Measurements from ENCODE around the gene PPP2R2C. TPM values are rescaled to one million over a fixed set of nuclear protein-coding genes. Genes with fewer than 3 reads are reported as not detected.

PPP2R2C gene
- total and polyA plus RNA-seq, 2 experiments from 2014 or later, result 1.3 to 9.2 TPM

DNA sequence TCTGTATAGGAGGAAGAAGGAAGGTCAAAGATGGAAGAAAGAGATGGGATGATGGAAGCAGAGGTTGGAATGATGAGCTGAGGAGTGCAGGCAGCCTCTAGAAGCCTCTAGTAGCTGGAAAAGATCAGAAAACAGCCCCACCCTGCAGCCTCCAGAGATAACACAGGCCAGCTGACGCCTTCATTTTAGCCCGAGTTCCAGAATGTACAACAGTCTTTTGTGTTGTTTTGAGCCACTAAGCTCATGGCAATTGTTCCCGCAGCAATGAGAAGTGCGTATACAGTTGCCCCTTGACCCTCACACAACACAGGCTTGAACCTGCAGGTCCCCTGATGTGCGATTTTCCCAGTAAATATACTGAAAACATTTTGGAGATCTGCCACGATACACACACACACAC, 130.7 kb downstream of the PPP2R2C start:
- H3K4me1 Mint-ChIP-seq, result peaks cover 36% of the 10 kb centered on the region
- no peaks in the 10 kb centered on the region for H3K79me2 ChIP-seq (replicated peaks; ENCODE audit: insufficient read depth)
- no peaks in the 10 kb centered on the region for H3K27me3 ChIP-seq (ENCODE audit: insufficient read depth)
- no peaks in the 10 kb centered on the region for H4K20me1 ChIP-seq (replicated peaks; ENCODE audit: insufficient read depth)
- no peak overlapping the region for H3K27ac Mint-ChIP-seq
- peaks cover 12% of the 10 kb centered on the region; the same call in 1 of the 2 replicates for H3K4me1 ChIP-seq (ENCODE audit: insufficient read depth)
- ATAC-seq (no peak), DNase-seq (ENCODE audit: low spot score) (no peak)
- H2AFZ ChIP-seq, result no peak overlapping the region
- TF ChIP-seq, protein P1, sequence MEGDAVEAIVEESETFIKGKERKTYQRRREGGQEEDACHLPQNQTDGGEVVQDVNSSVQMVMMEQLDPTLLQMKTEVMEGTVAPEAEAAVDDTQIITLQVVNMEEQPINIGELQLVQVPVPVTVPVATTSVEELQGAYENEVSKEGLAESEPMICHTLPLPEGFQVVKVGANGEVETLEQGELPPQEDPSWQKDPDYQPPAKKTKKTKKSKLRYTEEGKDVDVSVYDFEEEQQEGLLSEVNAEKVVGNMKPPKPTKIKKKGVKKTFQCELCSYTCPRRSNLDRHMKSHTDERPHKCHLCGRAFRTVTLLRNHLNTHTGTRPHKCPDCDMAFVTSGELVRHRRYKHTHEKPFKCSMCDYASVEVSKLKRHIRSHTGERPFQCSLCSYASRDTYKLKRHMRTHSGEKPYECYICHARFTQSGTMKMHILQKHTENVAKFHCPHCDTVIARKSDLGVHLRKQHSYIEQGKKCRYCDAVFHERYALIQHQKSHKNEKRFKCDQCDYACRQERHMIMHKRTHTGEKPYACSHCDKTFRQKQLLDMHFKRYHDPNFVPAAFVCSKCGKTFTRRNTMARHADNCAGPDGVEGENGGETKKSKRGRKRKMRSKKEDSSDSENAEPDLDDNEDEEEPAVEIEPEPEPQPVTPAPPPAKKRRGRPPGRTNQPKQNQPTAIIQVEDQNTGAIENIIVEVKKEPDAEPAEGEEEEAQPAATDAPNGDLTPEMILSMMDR (conservative IDR thresholded peaks at IDR 0.05; ENCODE audit: low read depth in 2 of 2), result no peak
- TF ChIP-seq NANOG (IDR thresholded peaks at IDR 0.05; ENCODE audit: borderline replicate concordance) (no peak), STAT1 (IDR thresholded peaks at IDR 0.05; ENCODE audit: unreplicated experiment) (no peak)
- TF ChIP-seq, protein P2, sequence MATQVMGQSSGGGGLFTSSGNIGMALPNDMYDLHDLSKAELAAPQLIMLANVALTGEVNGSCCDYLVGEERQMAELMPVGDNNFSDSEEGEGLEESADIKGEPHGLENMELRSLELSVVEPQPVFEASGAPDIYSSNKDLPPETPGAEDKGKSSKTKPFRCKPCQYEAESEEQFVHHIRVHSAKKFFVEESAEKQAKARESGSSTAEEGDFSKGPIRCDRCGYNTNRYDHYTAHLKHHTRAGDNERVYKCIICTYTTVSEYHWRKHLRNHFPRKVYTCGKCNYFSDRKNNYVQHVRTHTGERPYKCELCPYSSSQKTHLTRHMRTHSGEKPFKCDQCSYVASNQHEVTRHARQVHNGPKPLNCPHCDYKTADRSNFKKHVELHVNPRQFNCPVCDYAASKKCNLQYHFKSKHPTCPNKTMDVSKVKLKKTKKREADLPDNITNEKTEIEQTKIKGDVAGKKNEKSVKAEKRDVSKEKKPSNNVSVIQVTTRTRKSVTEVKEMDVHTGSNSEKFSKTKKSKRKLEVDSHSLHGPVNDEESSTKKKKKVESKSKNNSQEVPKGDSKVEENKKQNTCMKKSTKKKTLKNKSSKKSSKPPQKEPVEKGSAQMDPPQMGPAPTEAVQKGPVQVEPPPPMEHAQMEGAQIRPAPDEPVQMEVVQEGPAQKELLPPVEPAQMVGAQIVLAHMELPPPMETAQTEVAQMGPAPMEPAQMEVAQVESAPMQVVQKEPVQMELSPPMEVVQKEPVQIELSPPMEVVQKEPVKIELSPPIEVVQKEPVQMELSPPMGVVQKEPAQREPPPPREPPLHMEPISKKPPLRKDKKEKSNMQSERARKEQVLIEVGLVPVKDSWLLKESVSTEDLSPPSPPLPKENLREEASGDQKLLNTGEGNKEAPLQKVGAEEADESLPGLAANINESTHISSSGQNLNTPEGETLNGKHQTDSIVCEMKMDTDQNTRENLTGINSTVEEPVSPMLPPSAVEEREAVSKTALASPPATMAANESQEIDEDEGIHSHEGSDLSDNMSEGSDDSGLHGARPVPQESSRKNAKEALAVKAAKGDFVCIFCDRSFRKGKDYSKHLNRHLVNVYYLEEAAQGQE (IDR thresholded peaks at IDR 0.05; ENCODE audit: unreplicated experiment), result no peak
- TF ChIP-seq, protein P3, sequence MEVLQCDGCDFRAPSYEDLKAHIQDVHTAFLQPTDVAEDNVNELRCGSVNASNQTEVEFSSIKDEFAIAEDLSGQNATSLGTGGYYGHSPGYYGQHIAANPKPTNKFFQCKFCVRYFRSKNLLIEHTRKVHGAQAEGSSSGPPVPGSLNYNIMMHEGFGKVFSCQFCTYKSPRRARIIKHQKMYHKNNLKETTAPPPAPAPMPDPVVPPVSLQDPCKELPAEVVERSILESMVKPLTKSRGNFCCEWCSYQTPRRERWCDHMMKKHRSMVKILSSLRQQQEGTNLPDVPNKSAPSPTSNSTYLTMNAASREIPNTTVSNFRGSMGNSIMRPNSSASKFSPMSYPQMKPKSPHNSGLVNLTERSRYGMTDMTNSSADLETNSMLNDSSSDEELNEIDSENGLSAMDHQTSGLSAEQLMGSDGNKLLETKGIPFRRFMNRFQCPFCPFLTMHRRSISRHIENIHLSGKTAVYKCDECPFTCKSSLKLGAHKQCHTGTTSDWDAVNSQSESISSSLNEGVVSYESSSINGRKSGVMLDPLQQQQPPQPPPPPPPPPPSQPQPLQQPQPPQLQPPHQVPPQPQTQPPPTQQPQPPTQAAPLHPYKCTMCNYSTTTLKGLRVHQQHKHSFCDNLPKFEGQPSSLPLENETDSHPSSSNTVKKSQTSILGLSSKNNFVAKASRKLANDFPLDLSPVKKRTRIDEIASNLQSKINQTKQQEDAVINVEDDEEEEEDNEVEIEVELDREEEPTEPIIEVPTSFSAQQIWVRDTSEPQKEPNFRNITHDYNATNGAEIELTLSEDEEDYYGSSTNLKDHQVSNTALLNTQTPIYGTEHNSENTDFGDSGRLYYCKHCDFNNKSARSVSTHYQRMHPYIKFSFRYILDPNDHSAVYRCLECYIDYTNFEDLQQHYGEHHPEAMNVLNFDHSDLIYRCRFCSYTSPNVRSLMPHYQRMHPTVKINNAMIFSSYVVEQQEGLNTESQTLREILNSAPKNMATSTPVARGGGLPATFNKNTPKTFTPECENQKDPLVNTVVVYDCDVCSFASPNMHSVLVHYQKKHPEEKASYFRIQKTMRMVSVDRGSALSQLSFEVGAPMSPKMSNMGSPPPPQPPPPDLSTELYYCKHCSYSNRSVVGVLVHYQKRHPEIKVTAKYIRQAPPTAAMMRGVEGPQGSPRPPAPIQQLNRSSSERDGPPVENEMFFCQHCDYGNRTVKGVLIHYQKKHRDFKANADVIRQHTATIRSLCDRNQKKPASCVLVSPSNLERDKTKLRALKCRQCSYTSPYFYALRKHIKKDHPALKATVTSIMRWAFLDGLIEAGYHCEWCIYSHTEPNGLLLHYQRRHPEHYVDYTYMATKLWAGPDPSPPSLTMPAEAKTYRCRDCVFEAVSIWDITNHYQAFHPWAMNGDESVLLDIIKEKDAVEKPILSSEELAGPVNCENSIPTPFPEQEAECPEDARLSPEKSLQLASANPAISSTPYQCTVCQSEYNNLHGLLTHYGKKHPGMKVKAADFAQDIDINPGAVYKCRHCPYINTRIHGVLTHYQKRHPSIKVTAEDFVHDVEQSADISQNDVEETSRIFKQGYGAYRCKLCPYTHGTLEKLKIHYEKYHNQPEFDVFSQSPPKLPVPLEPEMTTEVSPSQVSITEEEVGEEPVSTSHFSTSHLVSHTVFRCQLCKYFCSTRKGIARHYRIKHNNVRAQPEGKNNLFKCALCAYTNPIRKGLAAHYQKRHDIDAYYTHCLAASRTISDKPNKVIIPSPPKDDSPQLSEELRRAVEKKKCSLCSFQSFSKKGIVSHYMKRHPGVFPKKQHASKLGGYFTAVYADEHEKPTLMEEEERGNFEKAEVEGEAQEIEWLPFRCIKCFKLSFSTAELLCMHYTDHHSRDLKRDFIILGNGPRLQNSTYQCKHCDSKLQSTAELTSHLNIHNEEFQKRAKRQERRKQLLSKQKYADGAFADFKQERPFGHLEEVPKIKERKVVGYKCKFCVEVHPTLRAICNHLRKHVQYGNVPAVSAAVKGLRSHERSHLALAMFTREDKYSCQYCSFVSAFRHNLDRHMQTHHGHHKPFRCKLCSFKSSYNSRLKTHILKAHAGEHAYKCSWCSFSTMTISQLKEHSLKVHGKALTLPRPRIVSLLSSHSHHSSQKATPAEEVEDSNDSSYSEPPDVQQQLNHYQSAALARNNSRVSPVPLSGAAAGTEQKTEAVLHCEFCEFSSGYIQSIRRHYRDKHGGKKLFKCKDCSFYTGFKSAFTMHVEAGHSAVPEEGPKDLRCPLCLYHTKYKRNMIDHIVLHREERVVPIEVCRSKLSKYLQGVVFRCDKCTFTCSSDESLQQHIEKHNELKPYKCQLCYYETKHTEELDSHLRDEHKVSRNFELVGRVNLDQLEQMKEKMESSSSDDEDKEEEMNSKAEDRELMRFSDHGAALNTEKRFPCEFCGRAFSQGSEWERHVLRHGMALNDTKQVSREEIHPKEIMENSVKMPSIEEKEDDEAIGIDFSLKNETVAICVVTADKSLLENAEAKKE (CRISPR knock-in tag; IDR thresholded peaks at IDR 0.05), result no peak
- H3K4me3 ChIP-seq, result no peak overlapping the region
- peaks cover 12% of the 10 kb centered on the region for H3K27me3 Mint-ChIP-seq (ENCODE audit: insufficient read depth, low read depth, poor library complexity)
- no peaks in the 10 kb centered on the region for H3F3A ChIP-seq (replicated peaks; ENCODE audit: low read depth)
- H3K4me3 Mint-ChIP-seq, result no peak overlapping the region
- no peaks in the 10 kb centered on the region for H3K36me3 Mint-ChIP-seq (ENCODE audit: low read depth)
- no peak overlapping the region for H3K27ac ChIP-seq (ENCODE audit: low read depth)
- no peaks in the 10 kb centered on the region for H3K36me3 ChIP-seq (ENCODE audit: insufficient read depth)
- H3K9me3 Mint-ChIP-seq, result no peaks in the 10 kb centered on the region
- H3K9me2 ChIP-seq (ENCODE audit: insufficient read depth), result no peaks in the 10 kb centered on the region
- H3K4me2 ChIP-seq, result no peak overlapping the region

Data from GM23338 (cell line).